Liver (tissue), 9 donors: Measurements from ENCODE around the gene E2F3. TPM values are rescaled to one million over a fixed set of nuclear protein-coding genes. Genes with fewer than 3 reads are reported as not detected.

Experiments
- DNase-seq: peaks from one replicate; pipeline ENCODE4 v3.0.0-alpha.2; 2017; ENCODE audit warnings: low spot score
- H3K27ac ChIP-seq, 2 donors: one replicate each; pipeline ENCODE4 v1.7.0; 2013; ENCODE audit warnings: inconsistent platforms in 2 of 2, low read length in 2 of 2, control low read depth in 1 of 2, low read depth in 1 of 2, mild to moderate bottlenecking in 1 of 2
- H3K27me3 ChIP-seq, 4 donors: one replicate each; pipeline versions ENCODE4 v1.6.1 to v1.7.0; 2013; ENCODE audit warnings: low read length in 3 of 4, inconsistent platforms in 1 of 4, mild to moderate bottlenecking in 1 of 4, moderate library complexity in 1 of 4; ENCODE audit not compliant: control insufficient read depth in 4 of 4, insufficient read depth in 4 of 4
- H3K36me3 ChIP-seq, 4 donors: one replicate each; pipeline versions ENCODE4 v1.6.1 to v1.7.0; 2013; ENCODE audit warnings: low read length in 3 of 4, mild to moderate bottlenecking in 3 of 4, low read depth in 1 of 4, moderate library complexity in 1 of 4; ENCODE audit not compliant: control insufficient read depth in 4 of 4, insufficient read depth in 3 of 4
- H3K4me1 ChIP-seq, 4 donors: one replicate each; pipeline versions ENCODE4 v1.6.1 to v1.7.0; 2013; ENCODE audit warnings: low read length in 3 of 4, mild to moderate bottlenecking in 3 of 4, moderate library complexity in 1 of 4; ENCODE audit not compliant: control insufficient read depth in 4 of 4, insufficient read depth in 4 of 4
- H3K4me3 ChIP-seq, 3 donors: one replicate each; pipeline versions ENCODE4 v1.6.1 to v1.7.0; 2013; ENCODE audit warnings: low read length in 3 of 3, control low read depth in 1 of 3, low read depth in 1 of 3, mild to moderate bottlenecking in 1 of 3
- H3K9ac ChIP-seq, 2 donors: one replicate each; pipeline ENCODE4 v1.7.0; 2013; ENCODE audit warnings: low read length in 2 of 2, mild to moderate bottlenecking in 2 of 2, moderate library complexity in 2 of 2, control low read depth in 1 of 2, low read depth in 1 of 2
- H3K9me3 ChIP-seq, 4 donors: one replicate each; pipeline versions ENCODE4 v1.6.1 to v1.7.0; 2013; ENCODE audit warnings: low read length in 3 of 4; ENCODE audit not compliant: control insufficient read depth in 4 of 4
- EGR1 ChIP-seq, 2 donors: IDR thresholded peaks; 2 replicates each; pipeline ENCODE4 v1.6.1; 2016 to 2018; ENCODE audit warnings: antibody characterized with exemption in 2 of 2, low read depth in 2 of 2
- FOXA1 ChIP-seq: IDR thresholded peaks from 2 replicates; pipeline ENCODE4 v1.6.1; 2016; ENCODE audit warnings: antibody characterized with exemption
- GABPA ChIP-seq, 2 donors: IDR thresholded peaks in 1 of 2; conservative IDR thresholded peaks in 1 of 2; 2 replicates each; pipeline ENCODE4 v1.6.1; 2016; ENCODE audit warnings: antibody characterized with exemption in 2 of 2, mild to moderate bottlenecking in 1 of 2, moderate library complexity in 1 of 2
- HNF4A ChIP-seq, 2 donors: conservative IDR thresholded peaks; 2 replicates each; pipeline ENCODE4 v1.6.1; 2016; ENCODE audit warnings: antibody characterized with exemption in 2 of 2, mild to moderate bottlenecking in 2 of 2
- HNF4G ChIP-seq: IDR thresholded peaks from 2 replicates; pipeline ENCODE4 v1.6.1; 2016; ENCODE audit warnings: antibody characterized with exemption
- JUND ChIP-seq, 2 donors: IDR thresholded peaks; 2 replicates each; pipeline ENCODE4 v1.6.1; 2016; ENCODE audit warnings: antibody characterized with exemption in 2 of 2
- NR2F2 ChIP-seq: IDR thresholded peaks from 2 replicates; pipeline ENCODE4 v1.6.1; 2016; ENCODE audit warnings: antibody characterized with exemption
- RAD21 ChIP-seq, 2 donors: IDR thresholded peaks; 2 replicates each; pipeline ENCODE4 v1.6.1; 2016; ENCODE audit warnings: antibody characterized with exemption in 2 of 2, mild to moderate bottlenecking in 2 of 2
- RXRA ChIP-seq, 2 donors: IDR thresholded peaks; 2 replicates each; pipeline ENCODE4 v1.6.1; 2017 to 2018; ENCODE audit warnings: antibody characterized with exemption in 2 of 2, mild to moderate bottlenecking in 1 of 2
- SP1 ChIP-seq: IDR thresholded peaks from 2 replicates; pipeline ENCODE4 v1.6.1; 2018; ENCODE audit warnings: antibody characterized with exemption, mild to moderate bottlenecking
- TAF1 ChIP-seq: conservative IDR thresholded peaks from 2 replicates; pipeline ENCODE4 v1.6.1; 2016; ENCODE audit warnings: antibody characterized with exemption, mild to moderate bottlenecking
- YY1 ChIP-seq: IDR thresholded peaks from 2 replicates; pipeline ENCODE4 v1.6.1; 2016; ENCODE audit warnings: antibody characterized with exemption, mild to moderate bottlenecking
- WGBS: extraction: QIAGEN DNeasy Blood & Tissue Kit; methylation state at CpG from one replicate; pipeline ENCODE4 v1.1.7; 2013; 5-methylcytosine and 5-hydroxymethylcytosine counted together
- polyA plus RNA-seq, 2 donors: library from polyadenylated mRNA; stranded (reverse) in 1 of 2; unstranded in 1 of 2; fragments of 200-250 nt in 1 of 2; fragments of >200 nt in 1 of 2; fragmentation: Nextera tagmentation in 1 of 2; extraction: Ambion mirVana in 1 of 2; gene quantifications; one replicate each; pipeline versions ENCODE4 v1.2.1 to v1.2.3, GENCODE V29; 2013 to 2015
- total RNA-seq, 2 donors: library from RNA; depleted of rRNA; stranded (reverse); fragments of >200 nt; gene quantifications; one replicate each; pipeline ENCODE4 v1.2.3, GENCODE V29; 2014
- TF ChIP-seq, protein P1 (sequence below): IDR thresholded peaks from 2 replicates; pipeline ENCODE4 v1.6.1; 2016; ENCODE audit warnings: antibody characterized with exemption
- TF ChIP-seq, protein P2 (sequence below): IDR thresholded peaks from 2 replicates; pipeline ENCODE4 v1.6.1; 2016; ENCODE audit warnings: antibody characterized with exemption, mild to moderate bottlenecking
- TF ChIP-seq, protein P3 (sequence below): IDR thresholded peaks from 2 replicates; pipeline ENCODE4 v1.6.1; 2016; ENCODE audit warnings: antibody characterized with exemption
- donor health status: healthy.
- donor health status: healthy.
- donor health status: healthy.
- donor health status: healthy.
- donor health status: healthy.

E2F3 gene
- total and polyA plus RNA-seq, 4 donors = 1.4 to 5.0 (median 1.9) TPM

DNA sequence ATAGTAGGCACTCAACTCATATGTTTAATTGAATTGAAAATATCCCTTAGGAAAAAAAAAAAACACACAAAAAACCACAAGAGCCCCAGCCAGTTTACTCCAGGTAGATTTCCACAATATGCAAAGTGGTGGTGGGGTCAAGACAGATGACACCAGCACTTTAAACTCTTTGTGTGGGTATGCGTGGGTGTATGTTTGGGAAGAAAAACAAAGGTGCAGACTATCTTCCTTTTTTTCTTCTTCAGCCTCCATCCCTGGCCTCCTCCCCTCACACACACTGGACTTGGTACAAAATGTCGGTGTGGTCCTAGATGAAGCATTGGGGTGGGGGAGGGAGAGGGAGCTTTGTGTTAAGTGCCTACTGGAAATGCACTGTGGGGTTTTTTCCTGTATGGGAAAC is 90.4 kb downstream of the E2F3 start:
- H3K4me1 ChIP-seq = no peaks in the 10 kb centered on the region
- H3K9me3 ChIP-seq = no peaks in the 10 kb centered on the region
- WGBS = 85% methylated on average over 2 of the region's 2 CpGs
- peaks cover 0 to 13% (median 5%) of the 10 kb centered on the region in 4 donors for H3K36me3 ChIP-seq
- TF ChIP-seq, protein P1, sequence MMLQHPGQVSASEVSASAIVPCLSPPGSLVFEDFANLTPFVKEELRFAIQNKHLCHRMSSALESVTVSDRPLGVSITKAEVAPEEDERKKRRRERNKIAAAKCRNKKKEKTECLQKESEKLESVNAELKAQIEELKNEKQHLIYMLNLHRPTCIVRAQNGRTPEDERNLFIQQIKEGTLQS = no peak
- no peak for TF ChIP-seq RAD21 (IDR thresholded peaks at IDR 0.05)
- TF ChIP-seq SP1 = no peak
- TF ChIP-seq EGR1 (IDR thresholded peaks at IDR 0.05; ENCODE audit: low read depth in 2 of 2) = no peak
- TF ChIP-seq JUND (IDR thresholded peaks at IDR 0.05) = no peak
- TF ChIP-seq, protein P2, sequence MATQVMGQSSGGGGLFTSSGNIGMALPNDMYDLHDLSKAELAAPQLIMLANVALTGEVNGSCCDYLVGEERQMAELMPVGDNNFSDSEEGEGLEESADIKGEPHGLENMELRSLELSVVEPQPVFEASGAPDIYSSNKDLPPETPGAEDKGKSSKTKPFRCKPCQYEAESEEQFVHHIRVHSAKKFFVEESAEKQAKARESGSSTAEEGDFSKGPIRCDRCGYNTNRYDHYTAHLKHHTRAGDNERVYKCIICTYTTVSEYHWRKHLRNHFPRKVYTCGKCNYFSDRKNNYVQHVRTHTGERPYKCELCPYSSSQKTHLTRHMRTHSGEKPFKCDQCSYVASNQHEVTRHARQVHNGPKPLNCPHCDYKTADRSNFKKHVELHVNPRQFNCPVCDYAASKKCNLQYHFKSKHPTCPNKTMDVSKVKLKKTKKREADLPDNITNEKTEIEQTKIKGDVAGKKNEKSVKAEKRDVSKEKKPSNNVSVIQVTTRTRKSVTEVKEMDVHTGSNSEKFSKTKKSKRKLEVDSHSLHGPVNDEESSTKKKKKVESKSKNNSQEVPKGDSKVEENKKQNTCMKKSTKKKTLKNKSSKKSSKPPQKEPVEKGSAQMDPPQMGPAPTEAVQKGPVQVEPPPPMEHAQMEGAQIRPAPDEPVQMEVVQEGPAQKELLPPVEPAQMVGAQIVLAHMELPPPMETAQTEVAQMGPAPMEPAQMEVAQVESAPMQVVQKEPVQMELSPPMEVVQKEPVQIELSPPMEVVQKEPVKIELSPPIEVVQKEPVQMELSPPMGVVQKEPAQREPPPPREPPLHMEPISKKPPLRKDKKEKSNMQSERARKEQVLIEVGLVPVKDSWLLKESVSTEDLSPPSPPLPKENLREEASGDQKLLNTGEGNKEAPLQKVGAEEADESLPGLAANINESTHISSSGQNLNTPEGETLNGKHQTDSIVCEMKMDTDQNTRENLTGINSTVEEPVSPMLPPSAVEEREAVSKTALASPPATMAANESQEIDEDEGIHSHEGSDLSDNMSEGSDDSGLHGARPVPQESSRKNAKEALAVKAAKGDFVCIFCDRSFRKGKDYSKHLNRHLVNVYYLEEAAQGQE = no peak
- TF ChIP-seq NR2F2 = no peak
- TF ChIP-seq HNF4G = no peak
- TF ChIP-seq HNF4A (conservative IDR thresholded peaks at IDR 0.05) = no peak
- no peak for TF ChIP-seq YY1
- TF ChIP-seq TAF1 = no peak
- TF ChIP-seq RXRA (IDR thresholded peaks at IDR 0.05) = no peak
- no peak for TF ChIP-seq GABPA (IDR thresholded peaks at IDR 0.05 in 1 of 2, conservative IDR thresholded peaks at IDR 0.05 in 1 of 2)
- TF ChIP-seq, protein P3, sequence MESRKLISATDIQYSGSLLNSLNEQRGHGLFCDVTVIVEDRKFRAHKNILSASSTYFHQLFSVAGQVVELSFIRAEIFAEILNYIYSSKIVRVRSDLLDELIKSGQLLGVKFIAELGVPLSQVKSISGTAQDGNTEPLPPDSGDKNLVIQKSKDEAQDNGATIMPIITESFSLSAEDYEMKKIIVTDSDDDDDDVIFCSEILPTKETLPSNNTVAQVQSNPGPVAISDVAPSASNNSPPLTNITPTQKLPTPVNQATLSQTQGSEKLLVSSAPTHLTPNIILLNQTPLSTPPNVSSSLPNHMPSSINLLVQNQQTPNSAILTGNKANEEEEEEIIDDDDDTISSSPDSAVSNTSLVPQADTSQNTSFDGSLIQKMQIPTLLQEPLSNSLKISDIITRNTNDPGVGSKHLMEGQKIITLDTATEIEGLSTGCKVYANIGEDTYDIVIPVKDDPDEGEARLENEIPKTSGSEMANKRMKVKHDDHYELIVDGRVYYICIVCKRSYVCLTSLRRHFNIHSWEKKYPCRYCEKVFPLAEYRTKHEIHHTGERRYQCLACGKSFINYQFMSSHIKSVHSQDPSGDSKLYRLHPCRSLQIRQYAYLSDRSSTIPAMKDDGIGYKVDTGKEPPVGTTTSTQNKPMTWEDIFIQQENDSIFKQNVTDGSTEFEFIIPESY = no peak
- TF ChIP-seq FOXA1 = no peak
- no peaks in the 10 kb centered on the region for H3K27me3 ChIP-seq
- H3K27ac ChIP-seq = no peak overlapping the region
- H3K9ac ChIP-seq = no peak overlapping the region
- no peak overlapping the region for H3K4me3 ChIP-seq
- no peak for DNase-seq

DNA sequence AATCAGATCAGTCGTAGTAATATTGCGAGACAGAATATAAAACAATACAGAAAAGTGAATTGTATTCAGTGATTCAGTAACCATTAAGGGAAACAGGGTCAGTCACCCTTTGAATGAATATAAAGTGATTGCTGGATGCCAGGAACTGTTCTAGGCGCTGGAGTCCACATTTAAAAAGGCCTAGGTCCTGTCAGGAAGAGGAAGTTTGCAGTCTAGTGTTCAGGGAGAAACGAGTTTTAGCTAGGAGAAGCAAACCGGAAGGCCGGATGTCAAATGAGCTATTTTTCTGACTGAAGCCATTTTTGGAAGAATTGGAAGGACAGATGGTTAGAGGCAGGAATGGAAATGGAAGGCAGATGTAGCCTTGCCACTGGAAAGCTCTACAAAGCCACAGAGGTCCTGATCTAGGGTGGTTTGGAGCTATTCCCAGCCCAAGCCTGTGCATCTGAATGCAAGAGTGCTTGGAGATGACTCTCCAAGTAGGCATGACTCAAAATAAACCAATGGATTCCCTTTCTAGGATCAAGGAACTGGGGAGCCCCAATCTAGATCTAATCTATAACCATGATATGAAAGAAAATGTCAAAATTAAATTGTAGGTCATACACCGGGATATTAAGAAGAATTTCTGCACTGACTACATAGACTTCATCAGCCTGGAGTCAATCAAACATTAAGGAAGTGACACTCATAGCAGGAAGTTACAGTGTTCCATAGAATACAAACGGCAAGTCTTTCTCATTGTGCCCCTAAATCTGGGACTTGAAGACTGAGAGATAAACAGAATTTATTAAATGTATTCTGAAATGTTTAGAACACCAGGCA is 95.7 kb downstream of the E2F3 start:
- no peak for DNase-seq
- no peak overlapping the region for H3K9ac ChIP-seq
- H3K27ac ChIP-seq = no peak overlapping the region
- H3K9me3 ChIP-seq = no peaks in the 10 kb centered on the region
- TF ChIP-seq RAD21 (IDR thresholded peaks at IDR 0.05) (no peak), HNF4A (conservative IDR thresholded peaks at IDR 0.05) (no peak), NR2F2 (peak; percentile 45)
- 78% methylated on average over 8 of the region's 8 CpGs for WGBS
- no peak overlapping the region for H3K4me3 ChIP-seq
- no peaks in the 10 kb centered on the region for H3K4me1 ChIP-seq
- no peaks in the 10 kb centered on the region for H3K36me3 ChIP-seq
- no peaks in the 10 kb centered on the region for H3K27me3 ChIP-seq
